ENCODE data around the gene FGR. TPM values are rescaled to one million over a fixed set of nuclear protein-coding genes. Genes with fewer than 3 reads are reported as not detected.

Gene FGR
- total RNA-seq, 4 donors from 2014 or later: 3.0 to 9.2 (median 5.9) TPM

DNA sequence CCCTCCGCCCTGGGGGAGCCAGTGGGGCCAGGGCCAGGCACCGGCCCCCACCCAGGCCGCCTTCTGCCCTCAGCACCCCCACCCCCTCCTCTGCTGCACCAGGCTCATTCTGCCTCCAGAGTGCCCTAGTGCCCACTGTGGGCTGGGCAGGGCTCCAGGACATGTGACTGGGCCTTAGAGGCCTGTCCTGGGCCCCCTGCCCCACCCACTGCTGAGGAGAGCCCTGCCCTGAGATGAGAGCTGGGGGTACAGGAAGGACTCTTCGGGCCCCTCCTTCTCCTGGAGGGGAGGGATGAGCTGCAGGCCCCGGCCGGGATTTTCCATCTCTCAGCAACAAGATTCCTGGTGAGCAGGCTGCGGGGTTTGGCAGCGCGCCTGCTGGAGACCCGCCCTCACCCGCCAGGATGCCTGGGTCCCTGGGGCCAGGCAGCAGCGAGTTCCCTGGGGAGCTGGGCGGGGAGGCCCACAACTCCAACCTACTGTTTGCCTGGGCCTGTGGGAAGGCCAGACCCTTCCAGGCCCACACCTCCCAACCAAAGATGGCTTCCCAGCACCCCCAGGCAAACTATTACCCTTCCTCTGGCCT lies 45.1 kb downstream of the FGR start:
- TF ChIP-seq, protein P1, sequence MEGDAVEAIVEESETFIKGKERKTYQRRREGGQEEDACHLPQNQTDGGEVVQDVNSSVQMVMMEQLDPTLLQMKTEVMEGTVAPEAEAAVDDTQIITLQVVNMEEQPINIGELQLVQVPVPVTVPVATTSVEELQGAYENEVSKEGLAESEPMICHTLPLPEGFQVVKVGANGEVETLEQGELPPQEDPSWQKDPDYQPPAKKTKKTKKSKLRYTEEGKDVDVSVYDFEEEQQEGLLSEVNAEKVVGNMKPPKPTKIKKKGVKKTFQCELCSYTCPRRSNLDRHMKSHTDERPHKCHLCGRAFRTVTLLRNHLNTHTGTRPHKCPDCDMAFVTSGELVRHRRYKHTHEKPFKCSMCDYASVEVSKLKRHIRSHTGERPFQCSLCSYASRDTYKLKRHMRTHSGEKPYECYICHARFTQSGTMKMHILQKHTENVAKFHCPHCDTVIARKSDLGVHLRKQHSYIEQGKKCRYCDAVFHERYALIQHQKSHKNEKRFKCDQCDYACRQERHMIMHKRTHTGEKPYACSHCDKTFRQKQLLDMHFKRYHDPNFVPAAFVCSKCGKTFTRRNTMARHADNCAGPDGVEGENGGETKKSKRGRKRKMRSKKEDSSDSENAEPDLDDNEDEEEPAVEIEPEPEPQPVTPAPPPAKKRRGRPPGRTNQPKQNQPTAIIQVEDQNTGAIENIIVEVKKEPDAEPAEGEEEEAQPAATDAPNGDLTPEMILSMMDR (IDR thresholded peaks at IDR 0.05): no peak
- TF ChIP-seq EP300 (IDR thresholded peaks at IDR 0.05) (no peak), POLR2A (IDR thresholded peaks at IDR 0.05) (no peak), POLR2AphosphoS5 (IDR thresholded peaks at IDR 0.05) (no peak)
- DNase-seq (ENCODE audit: low spot score in 2 of 2): no peak
- H3K4me3 ChIP-seq: no peak overlapping the region
- H3K36me3 ChIP-seq: no peaks in the 10 kb centered on the region
- no peaks in the 10 kb centered on the region for H3K9me3 ChIP-seq
- 29% methylated on average over 1 of the region's 13 CpGs for WGBS
- no peaks in the 10 kb centered on the region for H3K27me3 ChIP-seq
- peaks cover 77% of the 10 kb centered on the region for H3K4me1 ChIP-seq
- peak overlapping the region; percentile 83 for H3K27ac ChIP-seq

DNA sequence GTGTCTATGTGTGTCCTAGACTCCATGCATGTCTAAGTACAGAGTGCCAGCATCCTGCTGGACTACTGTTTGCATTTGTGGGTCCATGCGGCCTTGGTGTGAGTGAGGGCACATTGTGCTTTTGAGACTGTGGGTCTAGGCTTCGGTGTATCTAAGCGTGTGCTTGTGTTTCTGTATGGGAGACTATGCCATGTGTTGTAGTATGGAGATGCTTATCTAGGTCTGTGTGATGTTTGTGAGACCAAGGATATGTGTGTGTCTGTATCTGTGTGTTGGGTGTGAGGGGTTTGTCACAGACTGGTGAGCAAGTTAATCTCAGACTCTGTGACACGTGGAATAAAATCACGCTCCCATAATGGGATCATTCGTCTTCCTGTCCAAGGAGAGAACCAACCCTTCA lies 45.5 kb downstream of the FGR start:
- no peaks in the 10 kb centered on the region for H3K36me3 ChIP-seq
- WGBS: 49% methylated on average over 6 of the region's 6 CpGs
- peaks cover 72% of the 10 kb centered on the region for H3K4me1 ChIP-seq
- TF ChIP-seq, protein P1 (IDR thresholded peaks at IDR 0.05): no peak
- no peak for TF ChIP-seq POLR2A (IDR thresholded peaks at IDR 0.05)
- no peak overlapping the region for H3K4me3 ChIP-seq
- H3K27ac ChIP-seq: peak overlapping the region; percentile 83
- H3K9me3 ChIP-seq: no peaks in the 10 kb centered on the region
- no peaks in the 10 kb centered on the region for H3K27me3 ChIP-seq
- DNase-seq (ENCODE audit: low spot score in 2 of 2): no peak

DNA sequence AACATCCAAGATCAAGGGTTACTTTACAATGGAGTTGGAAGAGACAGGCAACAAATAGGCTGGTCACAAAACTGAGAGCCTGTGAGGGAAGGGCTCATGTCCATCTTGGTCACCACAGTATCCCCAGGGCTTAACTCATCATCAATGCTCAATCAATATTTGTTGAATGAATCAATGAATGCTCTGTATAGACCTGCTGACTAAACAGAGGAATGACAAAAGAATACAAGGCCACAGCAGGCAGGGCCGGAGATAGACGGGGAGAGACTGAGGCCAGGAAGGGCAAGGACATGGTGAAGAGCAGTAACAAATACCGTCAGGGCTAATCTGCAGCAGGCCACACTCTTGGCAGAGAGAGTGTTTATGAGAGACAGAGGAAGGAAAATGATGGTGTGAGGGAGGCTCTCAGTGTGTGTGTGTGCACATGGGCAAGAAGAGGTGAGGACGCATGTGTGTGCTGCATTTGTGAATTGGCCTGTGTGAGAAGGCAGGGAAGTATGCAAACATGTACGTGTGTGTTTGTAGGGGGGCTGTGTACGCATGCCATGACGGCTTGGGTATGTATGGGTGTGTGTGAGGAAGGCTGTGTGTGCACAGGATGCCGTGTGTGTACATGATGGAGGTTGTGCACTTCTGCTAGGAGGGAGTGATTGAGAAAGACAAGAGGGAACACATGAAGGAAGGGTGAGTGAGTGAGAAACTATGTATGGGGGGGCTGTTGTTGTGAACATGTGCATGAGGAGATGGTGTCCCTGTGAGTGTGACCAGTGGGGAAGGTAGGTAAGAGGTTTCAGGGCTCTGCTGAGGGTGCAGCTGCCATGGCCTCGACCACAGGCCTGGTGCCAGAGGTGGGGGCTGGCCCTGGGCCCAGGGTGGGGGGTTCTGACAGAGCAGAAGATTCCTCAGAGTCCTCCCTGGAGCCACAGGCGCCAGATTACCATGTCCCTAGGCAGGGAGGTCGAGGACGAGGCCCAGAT lies 46.4 kb downstream of the FGR start:
- Histone ChIP-seq H3K4me1 (peaks cover 64% of the 10 kb centered on the region), H3K27me3 (no peaks in the 10 kb centered on the region), H3K36me3 (no peaks in the 10 kb centered on the region), H3K4me3 (no peak overlapping the region), H3K27ac (peak overlapping the region; percentile 83), H3K9me3 (no peaks in the 10 kb centered on the region)
- TF ChIP-seq EP300 (IDR thresholded peaks at IDR 0.05) (no peak), POLR2A (IDR thresholded peaks at IDR 0.05) (no peak), POLR2AphosphoS5 (IDR thresholded peaks at IDR 0.05) (no peak)
- TF ChIP-seq, protein P1 (IDR thresholded peaks at IDR 0.05): no peak
- WGBS: 58% methylated on average over 12 of the region's 12 CpGs
- DNase-seq (ENCODE audit: low spot score in 2 of 2): no peak

DNA sequence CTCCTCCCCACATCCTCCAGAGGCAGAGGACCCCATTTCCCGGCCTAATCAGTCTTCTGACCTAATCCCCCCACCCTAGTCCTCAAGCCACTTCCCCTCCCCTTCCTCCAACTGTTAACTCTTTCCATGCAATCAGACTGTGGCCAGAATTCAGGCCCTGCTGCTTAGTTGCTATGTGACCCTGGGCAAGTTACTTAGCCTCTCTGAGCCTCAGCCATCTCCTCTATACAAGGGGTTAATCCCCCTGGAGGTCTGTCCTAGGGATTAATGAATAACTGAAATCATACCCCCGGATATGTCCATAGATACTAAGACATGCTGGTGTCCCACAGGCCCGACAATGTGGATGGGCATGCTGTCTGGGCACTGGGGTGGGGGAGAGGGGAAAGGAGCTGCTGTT lies 49.3 kb downstream of the FGR start:
- H3K4me1 ChIP-seq: peaks cover 47% of the 10 kb centered on the region
- H3K27me3 ChIP-seq: no peaks in the 10 kb centered on the region
- no peak for DNase-seq (ENCODE audit: low spot score in 2 of 2)
- no peak overlapping the region for H3K4me3 ChIP-seq
- H3K9me3 ChIP-seq: no peaks in the 10 kb centered on the region
- no peaks in the 10 kb centered on the region for H3K36me3 ChIP-seq
- no peak for TF ChIP-seq POLR2AphosphoS5 (IDR thresholded peaks at IDR 0.05)
- TF ChIP-seq POLR2A (IDR thresholded peaks at IDR 0.05): no peak
- TF ChIP-seq, protein P1 (IDR thresholded peaks at IDR 0.05): no peak
- no peak for TF ChIP-seq EP300 (IDR thresholded peaks at IDR 0.05)
- WGBS: 81% methylated on average over 3 of the region's 3 CpGs
- H3K27ac ChIP-seq: no peak overlapping the region

DNA sequence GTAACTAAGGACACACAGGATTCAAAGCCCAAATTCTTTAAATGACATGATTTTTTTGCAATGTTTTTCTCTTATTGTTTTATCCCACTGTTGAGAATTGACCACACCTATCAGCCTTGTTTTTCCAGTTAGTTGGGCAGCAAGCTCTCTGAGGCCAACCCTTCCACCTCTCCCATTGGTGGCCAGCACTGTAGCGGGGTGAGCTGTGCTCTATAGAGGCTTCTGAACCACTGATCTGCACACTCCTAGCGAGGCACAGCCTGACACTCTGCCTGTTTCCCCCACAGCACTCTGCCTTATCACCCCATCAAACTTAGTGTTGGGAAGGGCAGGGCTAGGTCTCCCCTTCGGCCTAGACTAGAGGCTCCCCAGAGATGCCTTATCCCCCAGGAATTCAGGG lies 50.5 kb downstream of the FGR start:
- Histone ChIP-seq H3K9me3 (no peaks in the 10 kb centered on the region), H3K27ac (no peak overlapping the region), H3K4me3 (no peak overlapping the region), H3K4me1 (peaks cover 35% of the 10 kb centered on the region), H3K27me3 (no peaks in the 10 kb centered on the region), H3K36me3 (no peaks in the 10 kb centered on the region)
- 83% methylated on average over 3 of the region's 3 CpGs for WGBS
- TF ChIP-seq POLR2AphosphoS5 (IDR thresholded peaks at IDR 0.05): no peak
- TF ChIP-seq, protein P1 (IDR thresholded peaks at IDR 0.05): no peak
- TF ChIP-seq POLR2A (IDR thresholded peaks at IDR 0.05): no peak
- no peak for TF ChIP-seq EP300 (IDR thresholded peaks at IDR 0.05)
- DNase-seq (ENCODE audit: low spot score in 2 of 2): no peak
